ENCODE results near the gene CDC14C. TPM values are rescaled to one million over a fixed set of nuclear protein-coding genes. Genes with fewer than 3 reads are reported as not detected.

The CDC14C gene
- total RNA-seq, 1 experiment from 2014 or later = not detected

- TF ChIP-seq CBX3 (IDR thresholded peaks at IDR 0.05; ENCODE audit: low read depth) = no peak
- TF ChIP-seq POLR2A (IDR thresholded peaks at IDR 0.05; ENCODE audit: borderline replicate concordance, extremely low read depth, insufficient read depth, insufficient read length) = no peak
- TF ChIP-seq JUND (IDR thresholded peaks at IDR 0.05) = no peak
- no peak for TF ChIP-seq ELF1 (IDR thresholded peaks at IDR 0.05; ENCODE audit: borderline replicate concordance, low read depth)
- TF ChIP-seq ZBTB33 (IDR thresholded peaks at IDR 0.05; ENCODE audit: extremely low read depth, insufficient replicate concordance, low read length) = no peak
Measured at GRCh38 chr7:48931481-48931880, 7.1 kb downstream of the CDC14C start (continued).

GRCh38 chr7:48932126-48932910, 8.0 kb downstream of the CDC14C start:
- DNase-seq (ENCODE audit: low read depth, low spot score) = no peak
- Histone ChIP-seq H4K20me1 (ENCODE audit: insufficient read depth) (no peaks in the 10 kb centered on the region), H3K9ac (ENCODE audit: low read length) (no peak overlapping the region), H3K27ac (ENCODE audit: low read depth, low read length) (no peak overlapping the region), H3K79me2 (ENCODE audit: insufficient read depth, low read length) (no peaks in the 10 kb centered on the region), H3K9me2 (ENCODE audit: insufficient read depth) (no peaks in the 10 kb centered on the region), H3K27me3 (ENCODE audit: insufficient read depth, low read length) (no peaks in the 10 kb centered on the region), H3K4me1 (ENCODE audit: control insufficient read depth in 1 of 2, insufficient read depth in 2 of 2, low read length in 2 of 2) (no peaks in the 10 kb centered on the region), H3K36me3 (ENCODE audit: control insufficient read depth in 1 of 2, insufficient read depth in 2 of 2, low read length in 2 of 2) (no peaks in the 10 kb centered on the region), H3K4me3 (replicated peaks in 1 of 2; ENCODE audit: low read depth in 1 of 2, low read length in 2 of 2) (no peak overlapping the region), H3K9me3 (ENCODE audit: control insufficient read depth in 1 of 2, insufficient read depth in 1 of 2, low read depth in 1 of 2, low read length in 2 of 2) (peaks cover 4 to 19% of the 10 kb centered on the region in 2 experiments; a peak in 2 of 4 replicates), H3K4me2 (ENCODE audit: low read length) (no peak overlapping the region), H2AFZ (ENCODE audit: low read depth, low read length, poor library complexity, severe bottlenecking) (no peak overlapping the region)
- no peak for ATAC-seq
- POLR2A ChIA-PET = no interaction called here
- no TSS peak for BruUV-seq (replicated peaks)
- intact Hi-C loops (cut with micrococcal nuclease) = no loop called here
- CTCF ChIA-PET = no interaction called here
- no peak for TF ChIP-seq CEBPB (IDR thresholded peaks at IDR 0.05; ENCODE audit: low read depth)
- TF ChIP-seq ZNF274 (IDR thresholded peaks at IDR 0.05; ENCODE audit: low read depth, low read length) = no peak
- TF ChIP-seq REST (IDR thresholded peaks at IDR 0.05; ENCODE audit: low read depth) = no peak
- RAD21 ChIA-PET (ENCODE audit: low non-redundant PET in 1 of 2, low total read pairs in 2 of 2, uncharacterized antibody in 2 of 2, unreplicated experiment in 2 of 2) = no interaction called here
